Esophagus muscularis mucosa (tissue), 4 donors: ENCODE measurements around the gene DLD. TPM values are rescaled to one million over a fixed set of nuclear protein-coding genes. Genes with fewer than 3 reads are reported as not detected.
A peak's percentile ranks its signal among the peaks of the same experiment; 100 is the strongest.

Source experiments
- DNase-seq: peaks from one replicate; pipeline ENCODE4 v3.0.0-alpha.2; 2017; ENCODE audit errors: extremely low spot score
- H3K27ac ChIP-seq, 4 donors: fragments of 200-600 bp; sonication (generic); replicated peaks in 1 of 4; 1 replicate in 3 of 4; 2 replicates in 1 of 4; pipeline ENCODE4 v1.5.1; 2016 to 2019; ENCODE audit warnings: mild to moderate bottlenecking in 1 of 4
- H3K27me3 ChIP-seq, 4 donors: fragments of 200-600 bp; sonication (generic); one replicate each; pipeline versions ENCODE4 v1.5.1 to v1.6.0; 2016 to 2019
- H3K36me3 ChIP-seq, 4 donors: fragments of 200-600 bp; sonication (generic); one replicate each; pipeline ENCODE4 v1.5.1; 2016 to 2019
- H3K4me1 ChIP-seq, 4 donors: fragments of 200-600 bp; sonication (generic); one replicate each; pipeline ENCODE4 v1.5.1; 2016 to 2019
- H3K4me3 ChIP-seq, 4 donors: fragments of 200-600 bp; sonication (generic); 1 replicate in 2 of 4; 2 replicates in 2 of 4; pipeline ENCODE4 v1.5.1; 2016 to 2019; ENCODE audit warnings: mild to moderate bottlenecking in 4 of 4, moderate library complexity in 1 of 4
- H3K9me3 ChIP-seq, 4 donors: fragments of 200-600 bp; sonication (generic); 1 replicate in 3 of 4; 2 replicates in 1 of 4; pipeline ENCODE4 v1.5.1; 2016 to 2019
- EP300 ChIP-seq: sonication (generic); formaldehyde crosslinking; IDR thresholded peaks from one replicate; pipeline ENCODE4 v1.6.1; 2017; ENCODE audit warnings: antibody characterized with exemption
- POLR2A ChIP-seq: fragments of 450-650 bp; IDR thresholded peaks from one replicate; pipeline ENCODE4 v1.6.1; 2017; ENCODE audit warnings: antibody characterized with exemption, moderate library complexity, mild to moderate bottlenecking, low read depth
- POLR2AphosphoS5 ChIP-seq, 2 donors: sonication (generic); formaldehyde crosslinking; IDR thresholded peaks; one replicate each; pipeline ENCODE4 v1.6.1; 2017; ENCODE audit warnings: antibody characterized with exemption in 2 of 2
- WGBS: methylation state at CpG from one replicate; pipeline ENCODE4 v1.1.5; 2018; 5-methylcytosine and 5-hydroxymethylcytosine counted together
- intact Hi-C: fragments of 100-400 bp; cut with DNase I; formaldehyde crosslinking; loops from one replicate; pipeline ENCODE4 v1.15.1; 2023
- total RNA-seq, 4 donors: library from RNA; depleted of rRNA; stranded (reverse); fragments of >200 nt; gene quantifications; one replicate each; pipeline versions ENCODE4 v1.1.0 to v1.2.1, GENCODE V29; 2016
- TF ChIP-seq, protein P1 (sequence below), 3 experiments: fragments of 200-600 bp in 2 of 3; fragments of 450-650 bp in 1 of 3; sonication (generic) in 2 of 3; IDR thresholded peaks; one replicate each; pipeline ENCODE4 v1.5.1; 2017 to 2019; ENCODE audit warnings: antibody characterized with exemption in 3 of 3, mild to moderate bottlenecking in 2 of 3, moderate library complexity in 1 of 3

The DLD gene
- total RNA-seq, 4 donors from 2014 or later, result 99.9 to 135 (median 119) TPM

DNA sequence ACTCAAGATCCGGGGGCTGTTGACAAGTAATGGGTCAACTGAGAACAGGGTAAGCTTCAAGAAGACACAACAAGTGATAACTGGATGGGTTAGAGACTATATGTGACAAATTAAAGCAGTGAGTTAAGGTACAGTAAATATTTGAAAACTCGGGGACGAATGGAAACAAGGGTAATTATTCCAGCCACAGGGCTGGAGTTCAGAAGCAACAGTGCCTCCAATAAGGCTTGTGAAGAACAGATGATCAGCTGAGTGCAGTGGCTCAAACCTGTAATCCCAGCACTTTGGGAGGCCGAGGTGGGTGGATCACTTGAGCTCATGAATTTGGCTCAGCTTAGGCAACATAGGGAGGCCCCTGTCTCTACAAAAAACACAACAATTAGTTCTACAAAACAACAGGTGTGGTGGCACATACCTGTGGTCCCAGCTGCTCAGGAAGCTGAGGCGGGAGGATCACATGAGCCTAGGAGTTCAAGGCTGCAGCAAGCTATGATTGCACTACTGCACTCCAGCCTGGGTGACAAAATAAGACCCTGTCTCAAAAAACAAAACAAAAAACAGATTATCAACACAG is 20.5 kb upstream of the DLD start:
- Histone ChIP-seq H3K27ac (no peak overlapping the region), H3K9me3 (no peaks in the 10 kb centered on the region), H3K4me1 (peaks cover 0 to 4% (median 0%) of the 10 kb centered on the region in 4 donors), H3K36me3 (no peaks in the 10 kb centered on the region), H3K27me3 (no peaks in the 10 kb centered on the region), H3K4me3 (no peak overlapping the region)
- no peak for DNase-seq
- 88% methylated on average over 5 of the region's 5 CpGs for WGBS
- TF ChIP-seq POLR2A (no peak), POLR2AphosphoS5 (IDR thresholded peaks at IDR 0.05) (no peak), EP300 (no peak)
- TF ChIP-seq, protein P1, sequence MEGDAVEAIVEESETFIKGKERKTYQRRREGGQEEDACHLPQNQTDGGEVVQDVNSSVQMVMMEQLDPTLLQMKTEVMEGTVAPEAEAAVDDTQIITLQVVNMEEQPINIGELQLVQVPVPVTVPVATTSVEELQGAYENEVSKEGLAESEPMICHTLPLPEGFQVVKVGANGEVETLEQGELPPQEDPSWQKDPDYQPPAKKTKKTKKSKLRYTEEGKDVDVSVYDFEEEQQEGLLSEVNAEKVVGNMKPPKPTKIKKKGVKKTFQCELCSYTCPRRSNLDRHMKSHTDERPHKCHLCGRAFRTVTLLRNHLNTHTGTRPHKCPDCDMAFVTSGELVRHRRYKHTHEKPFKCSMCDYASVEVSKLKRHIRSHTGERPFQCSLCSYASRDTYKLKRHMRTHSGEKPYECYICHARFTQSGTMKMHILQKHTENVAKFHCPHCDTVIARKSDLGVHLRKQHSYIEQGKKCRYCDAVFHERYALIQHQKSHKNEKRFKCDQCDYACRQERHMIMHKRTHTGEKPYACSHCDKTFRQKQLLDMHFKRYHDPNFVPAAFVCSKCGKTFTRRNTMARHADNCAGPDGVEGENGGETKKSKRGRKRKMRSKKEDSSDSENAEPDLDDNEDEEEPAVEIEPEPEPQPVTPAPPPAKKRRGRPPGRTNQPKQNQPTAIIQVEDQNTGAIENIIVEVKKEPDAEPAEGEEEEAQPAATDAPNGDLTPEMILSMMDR (IDR thresholded peaks at IDR 0.05), result no peak
- intact Hi-C loops, result loop anchor here (10.0 kb wide), 1 partner anchor 306 kb away; the partner anchor contains the start of genes COG5 and DUS4L

DNA sequence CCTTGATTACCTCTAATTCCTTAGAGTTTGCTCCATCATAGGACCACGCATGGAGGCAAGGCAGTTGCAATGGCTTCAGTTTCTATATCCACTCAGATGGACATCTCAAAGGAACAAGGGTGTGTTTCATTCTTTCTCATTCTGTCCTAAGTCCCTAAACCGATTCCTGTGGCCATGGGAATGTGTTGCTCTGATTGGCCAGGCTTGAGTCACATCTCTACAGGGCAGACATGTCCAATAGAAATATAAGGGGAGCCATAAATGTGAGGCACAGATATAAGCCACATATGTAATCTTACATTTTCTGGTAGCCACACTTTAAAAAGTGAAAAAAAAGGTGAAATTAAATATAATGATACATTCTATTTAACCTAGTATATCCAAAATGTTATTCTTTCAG is 16.9 kb upstream of the DLD start:
- H3K27ac ChIP-seq, result peak overlapping the region in 2 of 4 donors; percentile 41 to 50
- no peaks in the 10 kb centered on the region for H3K36me3 ChIP-seq
- H3K4me1 ChIP-seq, result peaks cover 0 to 6% (median 0%) of the 10 kb centered on the region in 4 donors
- TF ChIP-seq EP300, result no peak
- TF ChIP-seq, protein P1 (IDR thresholded peaks at IDR 0.05), result no peak
- no peak for TF ChIP-seq POLR2A
- no peak for TF ChIP-seq POLR2AphosphoS5 (IDR thresholded peaks at IDR 0.05)
- DNase-seq, result no peak
- intact Hi-C loops, result loop anchor here (10.0 kb wide), 1 partner anchor 309 kb away; the partner anchor contains the start of genes COG5 and DUS4L
- WGBS, result 84% methylated on average over 2 of the region's 2 CpGs
- H3K27me3 ChIP-seq, result no peaks in the 10 kb centered on the region
- H3K4me3 ChIP-seq, result no peak overlapping the region
- H3K9me3 ChIP-seq, result no peaks in the 10 kb centered on the region

DNA sequence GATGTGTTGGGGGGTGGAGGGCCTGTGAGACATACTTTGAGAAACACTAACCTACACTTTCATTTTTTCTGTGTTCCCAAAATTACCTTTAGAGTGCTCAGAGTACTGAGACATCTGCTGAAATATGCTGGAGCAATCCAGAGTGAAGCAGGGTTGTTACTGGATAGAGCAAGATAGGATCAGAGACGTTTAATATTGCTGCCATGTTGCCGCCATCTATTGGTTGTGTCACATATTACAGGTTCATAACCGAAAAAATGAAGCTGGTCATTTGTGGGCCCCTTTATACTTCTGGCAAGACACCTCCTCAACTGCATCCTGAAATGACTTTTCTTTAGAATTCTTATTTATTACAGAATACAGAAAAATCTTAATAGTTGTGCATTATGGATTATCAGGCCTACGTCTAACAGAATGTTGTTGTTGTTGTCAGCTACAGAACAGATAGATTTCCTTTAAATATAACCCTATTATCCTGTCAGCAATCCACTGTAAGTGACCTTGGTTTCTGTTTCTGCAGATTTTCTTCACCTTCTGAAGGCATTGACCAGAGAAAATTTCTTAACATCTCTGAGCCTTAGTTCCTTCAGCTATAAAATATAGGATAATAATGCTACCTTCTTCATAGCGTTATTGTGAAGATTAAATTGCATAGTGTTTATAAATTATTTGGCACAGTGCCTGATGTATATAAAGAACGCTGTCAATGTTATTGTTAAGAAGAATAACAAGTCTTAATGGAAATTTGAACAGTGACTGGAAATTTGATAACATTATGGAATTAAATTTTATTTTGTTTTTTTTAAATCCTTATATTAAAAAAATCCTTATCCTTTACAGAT is 16.2 kb upstream of the DLD start:
- intact Hi-C loops, result loop anchor here (10.0 kb wide), 1 partner anchor 310 kb away; the partner anchor contains the start of genes COG5 and DUS4L
- H3K4me3 ChIP-seq, result no peak overlapping the region
- peak overlapping the region in 2 of 4 donors; percentile 41 to 50 for H3K27ac ChIP-seq
- no peaks in the 10 kb centered on the region for H3K9me3 ChIP-seq
- H3K27me3 ChIP-seq, result no peaks in the 10 kb centered on the region
- no peaks in the 10 kb centered on the region for H3K36me3 ChIP-seq
- no peak for DNase-seq
- TF ChIP-seq, protein P1 (IDR thresholded peaks at IDR 0.05), result peak; percentile 75 to 82 (median 81)
- no peak for TF ChIP-seq POLR2A
- peak; percentile 19 to 41 for TF ChIP-seq POLR2AphosphoS5 (IDR thresholded peaks at IDR 0.05)
- peaks cover 0 to 8% (median 0%) of the 10 kb centered on the region in 4 donors for H3K4me1 ChIP-seq
- WGBS, result 20% methylated on average over 6 of the region's 6 CpGs

DNA sequence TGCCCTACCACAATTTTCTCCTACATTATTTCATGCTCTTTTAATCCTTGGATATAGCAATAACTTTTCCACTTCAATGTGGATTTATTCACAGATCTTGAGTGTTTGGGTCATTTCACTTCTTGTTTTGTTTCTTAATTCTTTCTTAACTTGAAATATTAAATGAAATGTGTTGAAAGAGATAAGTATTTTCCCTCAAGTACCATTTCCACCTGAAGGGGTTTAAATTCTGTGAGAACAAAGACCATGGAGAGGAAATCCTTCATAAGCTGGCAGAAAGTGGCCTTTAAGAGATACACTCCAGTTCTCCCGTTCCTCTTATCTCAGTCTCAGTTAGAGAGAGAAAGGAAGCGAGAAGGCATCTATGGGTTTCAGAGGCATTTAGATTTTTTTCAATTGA is 14.1 kb upstream of the DLD start:
- peaks cover 0 to 8% (median 0%) of the 10 kb centered on the region in 4 donors for H3K4me1 ChIP-seq
- no peak for DNase-seq
- H3K9me3 ChIP-seq, result no peaks in the 10 kb centered on the region
- intact Hi-C loops, result loop anchor here (1.0 to 10.0 kb wide), 2 partner anchors 134 to 312 kb away; partner anchors contain the start of genes COG5 and DUS4L
- H3K4me3 ChIP-seq, result no peak overlapping the region
- no peak for TF ChIP-seq POLR2AphosphoS5 (IDR thresholded peaks at IDR 0.05)
- TF ChIP-seq, protein P1 (IDR thresholded peaks at IDR 0.05), result no peak
- TF ChIP-seq POLR2A, result no peak
- TF ChIP-seq EP300, result no peak
- no peak overlapping the region for H3K27ac ChIP-seq
- WGBS, result 91% methylated on average over 2 of the region's 2 CpGs
- H3K36me3 ChIP-seq, result no peaks in the 10 kb centered on the region
- H3K27me3 ChIP-seq, result no peaks in the 10 kb centered on the region
